Effector CD4-positive, alpha-beta T cell (primary cell): ENCODE data around the gene APBB2.
A peak's percentile ranks its signal among the peaks of the same experiment; 100 is the strongest.

Source experiments
- DNase-seq: peaks from one replicate; pipeline ENCODE4 v3.0.0-alpha.2; 2020

The APBB2 gene

GRCh38 chr4:40881096-40881495, 333.2 kb downstream of the APBB2 start:
- DNase-seq, result no peak

- DNase-seq, result no peak
These were observed 335.7 kb downstream of the APBB2 start for GRCh38 chr4:40878548-40879055.

GRCh38 chr4:40877081-40877480, 337.3 kb downstream of the APBB2 start:
- DNase-seq, result no peak

GRCh38 chr4:40875507-40876150, 338.7 kb downstream of the APBB2 start:
- DNase-seq, result no peak

- no peak for DNase-seq
These were observed 339.4 kb downstream of the APBB2 start for GRCh38 chr4:40874901-40875300.

GRCh38 chr4:40874331-40874730, 340.0 kb downstream of the APBB2 start:
- DNase-seq, result no peak

- DNase-seq, result no peak
These were observed 342.6 kb downstream of the APBB2 start for GRCh38 chr4:40871695-40872250.

GRCh38 chr4:40870150-40870549, 344.2 kb downstream of the APBB2 start:
- DNase-seq, result no peak

GRCh38 chr4:40865696-40866095, 348.6 kb downstream of the APBB2 start:
- no peak for DNase-seq

GRCh38 chr4:40864531-40864930, 349.8 kb downstream of the APBB2 start:
- no peak for DNase-seq

GRCh38 chr4:40858962-40859361, 355.4 kb downstream of the APBB2 start:
- DNase-seq, result no peak

GRCh38 chr4:40857956-40858355, 356.4 kb downstream of the APBB2 start:
- DNase-seq, result no peak

GRCh38 chr4:40856840-40857362, 357.4 kb downstream of the APBB2 start:
- DNase-seq, result peak; percentile 2

- DNase-seq, result no peak
These were observed 358.0 kb downstream of the APBB2 start for GRCh38 chr4:40856277-40856839.

- DNase-seq, result no peak
These were observed 363.8 kb downstream of the APBB2 start for GRCh38 chr4:40850496-40850895.

- DNase-seq, result no peak
These were observed 365.4 kb downstream of the APBB2 start for GRCh38 chr4:40848940-40849339.

- DNase-seq, result no peak
These were observed 366.1 kb downstream of the APBB2 start for GRCh38 chr4:40848251-40848650.

- no peak for DNase-seq
These were observed 367.8 kb downstream of the APBB2 start for GRCh38 chr4:40846532-40846931.

- no peak for DNase-seq
These were observed 369.0 kb downstream of the APBB2 start for GRCh38 chr4:40845154-40845835.

- DNase-seq, result no peak
These were observed 370.1 kb downstream of the APBB2 start for GRCh38 chr4:40844261-40844660.

GRCh38 chr4:40843696-40844095, 370.6 kb downstream of the APBB2 start:
- DNase-seq, result no peak

- DNase-seq, result no peak
These were observed 371.5 kb downstream of the APBB2 start for GRCh38 chr4:40842725-40843423.

- no peak for DNase-seq
These were observed 372.0 kb downstream of the APBB2 start for GRCh38 chr4:40842318-40842717.
